Measurements from ENCODE around the gene GRK5. TPM values are rescaled to one million over a fixed set of nuclear protein-coding genes. Genes with fewer than 3 reads are reported as not detected.

Gene GRK5
- total and polyA plus RNA-seq, 8 donors: 10.9 to 95.9 (median 34.0) TPM

DNA sequence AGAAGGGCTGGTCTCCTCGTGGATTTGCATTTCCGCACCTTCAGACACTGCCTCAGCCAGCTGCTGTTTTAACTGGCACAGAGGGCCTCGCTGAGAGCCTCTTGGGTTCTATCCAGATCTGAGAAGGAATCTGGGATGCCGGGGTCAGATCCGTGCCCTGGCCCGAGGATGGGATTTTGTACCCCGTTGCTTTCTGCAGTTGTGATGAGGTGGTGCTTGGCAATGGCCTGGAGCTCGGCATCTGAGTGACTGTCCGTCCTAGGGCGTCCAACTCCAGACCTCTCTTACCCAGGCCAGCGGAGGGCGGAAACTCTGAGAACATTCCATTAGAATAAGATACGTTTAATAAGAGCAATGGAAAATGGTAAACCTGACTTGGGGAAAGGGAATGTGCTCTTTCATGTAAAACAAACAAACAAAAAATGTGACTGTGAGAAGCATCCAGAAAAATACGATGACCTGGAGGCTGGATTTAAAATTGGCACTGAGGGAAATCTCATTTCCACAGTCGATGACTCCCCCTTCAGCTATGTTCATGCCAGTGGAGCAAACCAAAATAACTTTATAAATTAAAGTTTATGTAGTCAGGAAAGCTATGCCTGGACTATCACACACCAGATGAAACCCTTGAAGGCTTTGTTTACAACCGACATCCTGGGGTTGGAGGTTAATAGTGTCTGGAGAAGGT, 39.6 kb downstream of the GRK5 start:
- peak overlapping the region; percentile 32 to 86 (median 81) for H3K27ac ChIP-seq
- no peaks in the 10 kb centered on the region for H3K9me3 ChIP-seq
- H3K36me3 ChIP-seq: no peaks in the 10 kb centered on the region
- 45 to 69% (median 64%) methylated on average over 16 of the region's 16 CpGs for WGBS, 5 donors
- H3K4me3 ChIP-seq: no peak overlapping the region
- no peak for DNase-seq
- H3K27me3 ChIP-seq: no peaks in the 10 kb centered on the region
- peaks cover 19 to 54% (median 38%) of the 10 kb centered on the region in 4 donors for H3K4me1 ChIP-seq
- TF ChIP-seq EP300 (IDR thresholded peaks at IDR 0.05): no peak
- no peak for TF ChIP-seq POLR2A (IDR thresholded peaks at IDR 0.05)
- TF ChIP-seq POLR2AphosphoS5 (IDR thresholded peaks at IDR 0.05): peak in 2 of 3 donors; percentile 32 to 62
- intact Hi-C loops (cut with DNase I; ENCODE audit: low total_unique reads): no loop called here

DNA sequence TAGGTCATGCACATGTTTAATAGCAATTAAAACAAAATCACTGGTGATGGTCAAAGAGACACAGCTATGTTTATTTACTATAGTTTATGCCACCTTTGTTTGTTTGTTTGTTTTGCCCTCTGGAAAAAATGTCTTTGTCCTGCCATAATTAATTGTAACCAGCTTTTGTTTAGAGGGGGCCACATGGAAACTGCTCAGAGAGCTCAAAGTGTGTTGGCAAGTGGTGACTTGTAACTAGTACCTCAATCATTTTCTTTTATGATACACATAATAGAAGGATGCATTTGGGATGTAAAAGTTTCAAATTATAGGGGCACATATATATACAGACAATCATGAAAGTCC, 40.2 kb downstream of the GRK5 start:
- no peak for DNase-seq
- no peak overlapping the region for H3K4me3 ChIP-seq
- H3K36me3 ChIP-seq: no peaks in the 10 kb centered on the region
- H3K27me3 ChIP-seq: no peaks in the 10 kb centered on the region
- intact Hi-C loops (cut with DNase I; ENCODE audit: low total_unique reads): no loop called here
- H3K27ac ChIP-seq: peak overlapping the region in 4 of 5 donors; percentile 24 to 86 (median 82)
- TF ChIP-seq, protein P1, sequence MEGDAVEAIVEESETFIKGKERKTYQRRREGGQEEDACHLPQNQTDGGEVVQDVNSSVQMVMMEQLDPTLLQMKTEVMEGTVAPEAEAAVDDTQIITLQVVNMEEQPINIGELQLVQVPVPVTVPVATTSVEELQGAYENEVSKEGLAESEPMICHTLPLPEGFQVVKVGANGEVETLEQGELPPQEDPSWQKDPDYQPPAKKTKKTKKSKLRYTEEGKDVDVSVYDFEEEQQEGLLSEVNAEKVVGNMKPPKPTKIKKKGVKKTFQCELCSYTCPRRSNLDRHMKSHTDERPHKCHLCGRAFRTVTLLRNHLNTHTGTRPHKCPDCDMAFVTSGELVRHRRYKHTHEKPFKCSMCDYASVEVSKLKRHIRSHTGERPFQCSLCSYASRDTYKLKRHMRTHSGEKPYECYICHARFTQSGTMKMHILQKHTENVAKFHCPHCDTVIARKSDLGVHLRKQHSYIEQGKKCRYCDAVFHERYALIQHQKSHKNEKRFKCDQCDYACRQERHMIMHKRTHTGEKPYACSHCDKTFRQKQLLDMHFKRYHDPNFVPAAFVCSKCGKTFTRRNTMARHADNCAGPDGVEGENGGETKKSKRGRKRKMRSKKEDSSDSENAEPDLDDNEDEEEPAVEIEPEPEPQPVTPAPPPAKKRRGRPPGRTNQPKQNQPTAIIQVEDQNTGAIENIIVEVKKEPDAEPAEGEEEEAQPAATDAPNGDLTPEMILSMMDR (IDR thresholded peaks at IDR 0.05): no peak
- TF ChIP-seq POLR2AphosphoS5 (IDR thresholded peaks at IDR 0.05) (no peak), POLR2A (IDR thresholded peaks at IDR 0.05) (no peak), EP300 (IDR thresholded peaks at IDR 0.05) (no peak)
- H3K9me3 ChIP-seq: no peaks in the 10 kb centered on the region
- peaks cover 22 to 57% (median 42%) of the 10 kb centered on the region in 4 donors for H3K4me1 ChIP-seq

DNA sequence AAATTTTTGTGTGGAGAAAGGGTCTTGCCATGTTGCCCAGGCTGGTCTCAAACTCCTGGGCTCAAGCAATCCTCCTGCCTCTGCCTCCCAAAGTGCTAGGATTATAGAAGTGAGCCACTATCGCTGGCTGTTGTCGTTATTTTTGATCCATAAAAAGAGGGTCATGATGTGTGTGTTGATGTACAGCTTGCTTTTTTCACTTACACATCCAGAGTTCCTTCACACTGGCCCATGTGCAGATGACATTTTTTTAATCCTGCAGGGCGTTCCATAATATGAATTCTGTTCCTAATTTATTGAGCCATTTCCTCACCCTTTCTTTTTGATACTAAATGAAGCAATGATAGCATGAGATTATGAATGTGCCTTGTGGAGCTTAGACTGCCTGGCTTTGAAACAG, 40.8 kb downstream of the GRK5 start:
- WGBS, 5 donors: 84 to 92% (median 89%) methylated on average over 3 of the region's 3 CpGs
- no peak overlapping the region for H3K4me3 ChIP-seq
- intact Hi-C loops (cut with DNase I; ENCODE audit: low total_unique reads): no loop called here
- no peaks in the 10 kb centered on the region for H3K27me3 ChIP-seq
- peak overlapping the region in 4 of 5 donors; percentile 24 to 86 (median 64) for H3K27ac ChIP-seq
- TF ChIP-seq POLR2A (IDR thresholded peaks at IDR 0.05): no peak
- TF ChIP-seq, protein P1 (IDR thresholded peaks at IDR 0.05): no peak
- no peaks in the 10 kb centered on the region for H3K36me3 ChIP-seq
- no peak for DNase-seq
- H3K4me1 ChIP-seq: peaks cover 27 to 57% (median 45%) of the 10 kb centered on the region in 4 donors
- H3K9me3 ChIP-seq: no peaks in the 10 kb centered on the region

DNA sequence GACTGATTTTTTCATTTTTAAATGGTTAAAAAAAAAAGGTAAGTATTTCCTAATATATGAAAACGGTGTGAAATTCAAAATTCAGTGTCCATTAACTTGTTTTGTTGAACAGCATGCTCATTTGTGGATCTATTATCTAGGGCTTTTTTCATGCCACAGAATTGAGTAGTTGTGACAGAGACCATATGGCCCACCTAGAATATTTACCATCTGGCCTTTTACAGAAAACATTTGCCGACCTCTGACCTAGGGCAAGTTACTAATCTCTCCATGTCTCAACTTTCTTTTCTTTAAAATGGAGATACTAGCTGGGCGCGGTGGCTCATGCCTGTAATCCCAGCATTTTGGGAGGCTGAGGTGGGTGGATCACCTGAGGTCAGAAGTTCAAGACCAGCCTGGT, 41.3 kb downstream of the GRK5 start:
- Histone ChIP-seq H3K9me3 (no peaks in the 10 kb centered on the region), H3K4me1 (peaks cover 32 to 57% (median 47%) of the 10 kb centered on the region in 4 donors), H3K4me3 (no peak overlapping the region), H3K36me3 (no peaks in the 10 kb centered on the region), H3K27me3 (no peaks in the 10 kb centered on the region), H3K27ac (peak overlapping the region in 3 of 5 donors; percentile 44 to 86 (median 84))
- intact Hi-C loops (cut with DNase I; ENCODE audit: low total_unique reads): no loop called here
- 87 to 94% (median 92%) methylated on average over 4 of the region's 4 CpGs for WGBS, 5 donors
- TF ChIP-seq EP300 (IDR thresholded peaks at IDR 0.05) (no peak), POLR2AphosphoS5 (IDR thresholded peaks at IDR 0.05) (no peak), POLR2A (IDR thresholded peaks at IDR 0.05) (no peak)
- TF ChIP-seq, protein P1 (IDR thresholded peaks at IDR 0.05): no peak
- DNase-seq: no peak

DNA sequence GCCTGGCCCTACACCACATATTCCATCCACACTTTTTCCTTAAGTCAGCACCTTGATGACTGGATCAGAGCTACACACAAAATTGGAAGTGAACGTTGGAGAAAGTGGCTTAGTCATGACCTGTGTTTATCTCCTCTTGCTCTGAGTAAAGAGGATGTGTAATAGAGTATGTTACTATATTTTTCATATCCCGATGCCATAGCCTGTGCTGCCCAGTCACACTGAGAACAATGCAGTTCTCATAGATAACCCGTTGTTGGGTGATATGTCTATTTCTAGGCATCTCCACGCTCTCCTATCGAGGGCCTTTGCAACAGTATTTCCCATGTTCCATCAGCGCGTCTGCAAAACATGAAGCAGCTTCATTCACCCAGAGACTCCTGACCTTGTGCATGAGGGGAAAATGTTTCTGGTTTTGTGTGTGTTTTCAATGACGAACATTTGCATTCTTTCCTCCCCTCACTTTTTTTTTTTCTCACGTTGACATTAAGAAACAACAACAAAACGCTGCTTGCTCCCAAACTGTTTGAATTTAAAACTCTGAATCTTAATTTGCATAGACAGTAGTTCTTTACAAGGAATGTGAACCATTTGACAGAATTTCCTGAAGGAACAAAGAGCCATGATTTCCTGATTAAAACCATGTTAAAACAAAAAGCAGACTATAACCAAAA, 43.4 kb downstream of the GRK5 start:
- H3K4me1 ChIP-seq: peaks cover 33 to 77% (median 58%) of the 10 kb centered on the region in 4 donors

More for the DNA sequence above, 43.4 kb downstream of the GRK5 start:
- DNase-seq: no peak
- Histone ChIP-seq H3K27ac (peak overlapping the region; percentile 37 to 86 (median 84)), H3K36me3 (no peaks in the 10 kb centered on the region), H3K4me3 (no peak overlapping the region), H3K27me3 (no peaks in the 10 kb centered on the region), H3K9me3 (no peaks in the 10 kb centered on the region)
- WGBS, 5 donors: 47 to 61% (median 52%) methylated on average over 10 of the region's 10 CpGs
- intact Hi-C loops (cut with DNase I; ENCODE audit: low total_unique reads): no loop called here
- TF ChIP-seq POLR2AphosphoS5 (IDR thresholded peaks at IDR 0.05): peak in 1 of 3 donors; percentile 67
- no peak for TF ChIP-seq EP300 (IDR thresholded peaks at IDR 0.05)
